Epithelial cell of esophagus (primary cell): ENCODE measurements around the gene OR13D1.

Source experiments
- DNase-seq: peaks from one replicate; pipeline ENCODE4 v3.0.0; 2010; ENCODE audit warnings: low read depth
- H3K4me3 ChIP-seq: 2 replicates; pipeline ENCODE4 v1.5.1; 2011; ENCODE audit warnings: mild to moderate bottlenecking, low read length, control low read depth
- TF ChIP-seq, protein P1 (sequence below): IDR thresholded peaks from 2 replicates; pipeline ENCODE4 v1.5.1; 2011; ENCODE audit warnings: low read depth, mild to moderate bottlenecking, low read length, control low read depth, inconsistent platforms; ENCODE audit not compliant: insufficient read depth; ENCODE audit errors: missing control alignments

Gene OR13D1

DNA sequence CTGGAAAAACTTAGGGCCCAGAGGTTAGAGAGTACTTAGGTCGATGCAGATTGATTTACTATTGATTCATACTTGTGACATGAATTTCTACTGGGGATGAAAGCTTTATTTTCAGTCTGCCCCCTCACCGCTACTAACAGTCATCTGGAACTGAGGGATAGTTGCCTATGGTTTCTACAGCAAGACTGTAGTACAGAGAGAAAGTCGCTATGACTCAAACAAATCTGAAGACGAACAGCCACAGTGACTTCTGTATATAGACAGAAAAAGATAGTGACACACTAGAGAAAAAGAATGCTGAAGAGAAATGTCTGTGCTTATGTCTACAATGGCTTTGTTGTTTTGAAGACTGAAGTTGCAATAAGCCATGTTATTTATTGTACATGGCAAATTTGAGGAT, 17.3 kb downstream of the OR13D1 start:
- no peak for DNase-seq
- TF ChIP-seq, protein P1, sequence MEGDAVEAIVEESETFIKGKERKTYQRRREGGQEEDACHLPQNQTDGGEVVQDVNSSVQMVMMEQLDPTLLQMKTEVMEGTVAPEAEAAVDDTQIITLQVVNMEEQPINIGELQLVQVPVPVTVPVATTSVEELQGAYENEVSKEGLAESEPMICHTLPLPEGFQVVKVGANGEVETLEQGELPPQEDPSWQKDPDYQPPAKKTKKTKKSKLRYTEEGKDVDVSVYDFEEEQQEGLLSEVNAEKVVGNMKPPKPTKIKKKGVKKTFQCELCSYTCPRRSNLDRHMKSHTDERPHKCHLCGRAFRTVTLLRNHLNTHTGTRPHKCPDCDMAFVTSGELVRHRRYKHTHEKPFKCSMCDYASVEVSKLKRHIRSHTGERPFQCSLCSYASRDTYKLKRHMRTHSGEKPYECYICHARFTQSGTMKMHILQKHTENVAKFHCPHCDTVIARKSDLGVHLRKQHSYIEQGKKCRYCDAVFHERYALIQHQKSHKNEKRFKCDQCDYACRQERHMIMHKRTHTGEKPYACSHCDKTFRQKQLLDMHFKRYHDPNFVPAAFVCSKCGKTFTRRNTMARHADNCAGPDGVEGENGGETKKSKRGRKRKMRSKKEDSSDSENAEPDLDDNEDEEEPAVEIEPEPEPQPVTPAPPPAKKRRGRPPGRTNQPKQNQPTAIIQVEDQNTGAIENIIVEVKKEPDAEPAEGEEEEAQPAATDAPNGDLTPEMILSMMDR: no peak
- no peak overlapping the region for H3K4me3 ChIP-seq

DNA sequence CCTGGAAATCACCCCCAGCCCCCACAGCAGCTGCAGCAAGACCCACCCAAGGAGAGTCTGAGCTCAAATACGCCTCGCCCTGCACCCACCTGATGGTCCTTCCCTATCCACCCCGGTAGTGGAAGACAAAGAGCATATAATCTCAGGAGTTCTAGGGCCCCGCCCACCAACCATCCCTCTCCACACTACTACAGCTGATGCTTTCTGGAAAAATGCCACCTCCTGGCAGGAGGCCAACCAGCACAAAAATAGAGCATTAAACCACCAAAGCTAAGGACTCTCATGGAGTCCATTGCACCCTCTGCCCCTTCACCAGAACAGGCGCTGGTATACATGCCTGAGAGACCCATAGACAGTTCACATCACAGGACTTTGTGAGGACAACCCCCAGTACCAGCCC, 30.7 kb downstream of the OR13D1 start:
- TF ChIP-seq, protein P1: no peak
- no peak overlapping the region for H3K4me3 ChIP-seq
- DNase-seq: no peak

DNA sequence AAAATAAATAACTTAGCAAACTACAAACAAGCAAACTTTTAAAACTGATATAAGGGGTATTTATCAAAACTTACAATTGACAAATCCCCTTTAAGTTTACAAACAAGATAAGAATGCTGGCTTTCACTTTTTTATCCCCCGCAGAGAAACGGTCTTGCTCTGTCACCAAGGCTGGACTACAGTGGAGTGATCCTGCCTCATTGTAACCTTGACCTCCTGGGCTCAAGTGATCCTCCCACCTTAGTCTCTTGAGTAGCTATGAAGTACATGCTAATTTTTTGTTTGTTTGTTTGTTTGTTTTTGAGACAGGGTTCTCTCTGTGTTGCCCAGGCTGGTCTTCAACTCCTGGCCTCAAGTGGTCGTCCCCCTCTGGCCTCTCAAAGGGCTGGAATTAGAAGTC, 44.1 kb downstream of the OR13D1 start:
- TF ChIP-seq, protein P1: no peak
- H3K4me3 ChIP-seq: no peak overlapping the region
- DNase-seq: no peak

DNA sequence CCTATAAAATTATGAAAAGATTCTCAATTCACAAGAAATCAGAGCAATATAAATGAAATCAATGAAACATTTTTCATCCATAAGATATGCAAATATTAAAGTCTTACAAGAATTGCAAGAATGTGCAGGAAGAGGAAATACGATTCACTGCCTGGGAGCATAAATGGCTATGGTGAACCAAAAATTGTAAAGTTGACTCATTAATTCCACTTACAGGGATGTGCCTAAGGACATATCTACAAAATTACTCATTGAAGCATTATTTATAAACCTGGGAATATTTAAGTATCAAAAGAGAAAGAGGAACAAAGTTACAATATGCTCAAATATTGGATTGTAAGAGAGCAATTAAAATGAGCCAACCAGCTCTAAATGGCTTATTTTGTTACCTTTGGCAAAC, 46.3 kb downstream of the OR13D1 start:
- TF ChIP-seq, protein P1: no peak
- DNase-seq: peak; percentile 65
- H3K4me3 ChIP-seq: no peak overlapping the region

DNA sequence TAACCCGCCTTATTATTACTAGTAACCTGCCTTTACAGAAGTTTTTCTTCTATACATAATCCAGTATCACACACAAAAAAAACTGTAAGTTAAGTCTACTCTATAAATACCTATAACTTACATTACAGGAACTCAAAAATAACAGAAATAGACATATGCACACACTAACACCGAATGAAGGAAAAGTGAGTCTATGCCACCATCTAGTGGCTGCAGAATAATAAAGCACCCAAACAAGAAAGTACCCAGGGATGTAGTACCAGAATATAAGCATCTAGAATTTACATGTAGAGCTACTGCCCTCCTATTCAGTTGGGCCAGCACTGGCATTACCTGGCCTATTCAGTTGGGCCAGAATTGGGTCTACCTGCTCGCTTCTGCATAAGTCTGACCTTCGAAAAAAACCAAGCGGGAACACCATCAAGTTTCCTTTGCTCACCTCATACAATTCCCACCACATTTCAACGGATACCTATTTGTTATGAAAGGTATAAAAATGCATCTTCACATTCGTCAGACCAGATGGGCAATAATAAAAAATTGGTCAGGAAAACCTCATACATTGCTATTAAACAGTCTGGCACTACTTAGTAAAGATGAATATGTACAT, 49.2 kb downstream of the OR13D1 start:
- TF ChIP-seq, protein P1: peak; percentile 69
- H3K4me3 ChIP-seq: no peak overlapping the region
- DNase-seq: peak; percentile 78
